HG02884 (cell line): Measurements from ENCODE around the gene FKBP5.
"Not testable (repeated sequence)": the region's sequence is repeated elsewhere in the genome, so short reads cannot be mapped to it uniquely, and the experiment has no call there.

Experiments
- ATAC-seq: cut with Tn5 transposase; IDR thresholded peaks from one replicate; pipeline ENCODE4 v1.9.1; 2021; ENCODE audit warnings: mild to moderate bottlenecking, moderate library complexity; ENCODE audit not compliant: unreplicated experiment

FKBP5 gene

DNA sequence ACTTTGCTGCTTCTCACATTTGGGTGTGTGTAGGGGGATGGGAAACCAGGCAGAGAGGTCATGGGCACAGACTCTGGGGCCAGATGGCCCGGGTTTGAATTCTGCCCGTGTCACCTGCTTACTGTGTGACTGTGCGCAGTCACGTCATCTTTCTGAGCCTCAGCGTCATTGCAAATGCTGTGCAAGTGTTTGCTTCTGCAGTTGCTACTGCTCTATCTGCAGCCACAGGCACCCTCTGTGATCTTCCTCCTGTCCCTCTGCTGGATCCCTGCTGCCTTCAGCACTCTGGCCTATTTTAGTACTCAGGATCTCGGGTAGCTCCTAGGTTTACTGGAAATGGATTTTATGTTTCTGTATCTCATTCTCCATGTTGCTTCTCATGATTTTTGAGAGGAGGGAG is 135.4 kb downstream of the FKBP5 start:
- no peak for ATAC-seq

DNA sequence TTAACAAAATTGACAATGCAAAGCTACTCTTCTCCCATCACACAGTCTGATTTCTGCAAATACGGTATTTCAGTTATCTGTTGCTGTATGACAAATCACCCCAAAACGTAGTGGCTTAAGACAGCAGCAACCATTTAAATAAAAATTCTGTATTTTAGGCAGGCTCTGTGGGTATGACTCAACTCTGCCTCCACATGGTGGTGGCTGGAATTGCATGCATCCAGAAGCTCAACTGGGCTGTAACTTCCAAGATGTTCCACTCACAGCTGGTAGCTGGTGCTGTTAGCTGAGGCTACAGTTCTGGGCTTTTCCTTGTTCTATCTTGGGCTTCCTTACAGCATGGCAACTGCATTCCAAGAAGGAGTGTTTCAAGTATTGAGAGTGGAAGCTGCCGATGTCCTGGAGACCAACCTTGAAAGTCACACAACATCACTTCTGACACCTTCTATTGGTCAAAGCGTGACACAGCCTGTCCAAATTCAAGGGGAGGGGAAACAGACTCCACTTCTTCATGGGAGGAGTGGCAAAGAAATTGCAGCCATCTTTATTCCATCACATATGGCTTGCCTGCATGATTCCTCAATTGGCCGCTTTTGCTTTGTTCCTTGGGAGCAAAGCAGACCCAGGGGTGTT is 136.3 kb downstream of the FKBP5 start:
- ATAC-seq, result no peak

DNA sequence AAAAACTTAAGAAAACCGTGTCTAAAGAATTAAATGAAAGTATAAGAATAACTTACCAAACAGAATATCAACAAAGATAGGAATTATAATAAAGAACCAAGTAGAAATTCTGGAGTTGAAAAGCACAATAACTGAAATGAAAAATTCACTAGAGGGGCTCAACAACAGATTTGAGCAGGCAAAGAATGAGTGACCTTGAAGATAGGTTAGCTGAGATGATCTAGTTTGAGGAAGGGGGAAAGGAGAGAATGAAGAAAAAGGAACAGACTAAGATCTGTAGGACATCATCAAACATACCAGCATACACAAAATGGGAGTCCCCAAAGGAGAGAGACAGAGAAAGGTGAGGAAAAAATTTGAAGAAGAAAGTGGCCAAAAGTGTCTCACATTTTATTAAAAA is 138.3 kb downstream of the FKBP5 start:
- ATAC-seq, result no peak

DNA sequence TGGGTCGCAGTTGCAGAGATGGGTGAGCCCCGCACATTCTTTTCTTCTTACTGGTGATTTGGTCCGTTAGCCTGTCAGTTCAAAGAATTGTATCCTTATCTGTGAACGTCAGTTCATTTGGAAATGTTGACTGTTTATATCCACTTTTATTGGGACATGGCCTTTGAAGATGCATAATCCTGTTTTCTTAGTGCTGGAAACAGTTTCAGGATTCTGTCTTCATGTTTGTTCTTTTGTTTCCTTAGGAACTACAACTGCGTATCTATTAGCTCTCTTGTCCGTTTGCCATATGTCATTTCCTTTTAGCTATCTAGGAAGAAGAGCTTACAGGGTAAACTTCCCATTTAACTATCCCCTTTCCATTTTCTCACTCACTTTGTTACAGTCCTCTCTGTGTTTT is 141.0 kb downstream of the FKBP5 start:
- no peak for ATAC-seq

DNA sequence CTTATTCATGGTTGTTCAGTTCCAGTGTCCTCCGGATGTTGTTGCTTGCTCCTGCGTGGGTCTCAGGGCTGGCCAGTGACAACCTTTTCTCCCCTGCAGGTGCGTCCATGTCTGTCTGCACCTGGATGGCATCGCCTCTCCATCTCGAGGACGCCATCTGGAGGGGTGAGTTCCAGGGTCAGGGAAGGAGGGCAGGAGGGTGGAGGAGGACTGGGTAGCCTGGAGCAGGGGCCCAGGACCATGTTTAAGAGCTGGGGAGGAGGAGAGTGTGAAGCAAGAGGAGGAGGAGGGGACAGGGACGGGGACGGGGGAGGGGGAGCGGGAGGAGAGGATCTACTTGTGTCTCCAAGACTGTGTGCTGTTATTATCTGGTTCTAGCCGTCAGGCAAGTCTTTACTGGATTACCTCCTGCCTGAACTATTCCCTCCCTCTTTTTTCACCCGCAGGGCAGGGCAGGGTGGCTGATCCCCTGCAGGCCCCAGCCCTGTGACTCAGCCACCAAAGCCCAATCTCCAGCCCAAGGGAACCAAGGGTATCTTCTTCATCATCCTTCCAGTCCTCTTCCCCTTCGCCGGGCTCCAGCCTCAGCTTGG is 143.8 kb downstream of the FKBP5 start:
- ATAC-seq, result no peak

DNA sequence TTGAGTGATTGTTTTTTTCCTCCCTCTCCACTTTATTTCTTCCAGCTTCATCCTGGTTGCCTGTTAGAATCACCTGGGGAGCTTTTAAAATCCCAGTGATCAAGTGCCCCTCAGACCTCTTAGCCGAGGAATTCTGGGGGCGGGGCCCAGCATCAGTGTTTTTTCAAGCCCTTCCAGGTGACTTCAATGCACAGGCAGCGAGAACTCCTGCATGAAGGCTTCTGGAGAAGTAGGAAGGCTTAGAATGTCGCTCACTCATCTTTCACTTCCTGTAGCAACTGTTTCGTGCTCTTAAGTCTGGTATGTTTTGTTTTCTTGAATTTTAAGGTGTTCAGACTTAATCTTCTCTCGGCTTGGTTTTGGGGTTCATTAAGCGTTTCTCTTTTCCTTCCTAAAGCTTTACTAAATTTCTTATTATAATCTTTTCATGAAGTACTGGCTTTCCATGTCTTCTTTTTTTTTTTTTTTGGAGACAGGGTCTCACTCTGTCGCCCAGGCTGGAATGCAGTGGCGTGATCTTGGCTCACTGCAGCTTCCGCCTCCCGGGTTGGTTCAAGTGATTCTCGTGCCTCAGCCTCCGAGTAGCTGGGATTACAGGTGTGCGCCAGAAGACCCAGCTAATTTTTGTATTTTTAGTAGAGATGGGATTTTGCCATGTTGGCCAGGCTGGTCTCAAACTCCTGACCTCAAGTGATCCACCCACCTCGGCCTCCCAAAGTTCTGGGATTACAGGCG is 145.1 kb downstream of the FKBP5 start:
- no peak for ATAC-seq

DNA sequence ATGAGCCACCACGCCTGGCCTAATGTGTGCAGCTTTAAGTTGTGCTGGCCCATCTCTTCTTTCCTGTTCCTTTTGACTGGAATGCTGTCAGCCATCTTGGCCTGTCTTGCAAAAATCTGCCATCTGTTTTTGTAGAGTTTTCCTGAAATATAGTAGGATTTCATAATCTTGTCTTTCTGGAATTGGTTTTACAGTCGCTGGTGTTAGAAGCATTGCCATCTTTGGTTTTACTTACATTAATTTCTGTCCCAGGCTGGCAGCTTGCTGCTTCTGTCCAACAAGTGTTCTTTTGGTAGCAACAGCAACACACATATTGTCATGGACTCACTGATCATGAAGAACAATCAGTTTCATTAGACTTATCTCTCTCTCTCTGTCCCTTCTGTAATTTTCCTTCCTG is 146.9 kb downstream of the FKBP5 start:
- no peak for ATAC-seq

DNA sequence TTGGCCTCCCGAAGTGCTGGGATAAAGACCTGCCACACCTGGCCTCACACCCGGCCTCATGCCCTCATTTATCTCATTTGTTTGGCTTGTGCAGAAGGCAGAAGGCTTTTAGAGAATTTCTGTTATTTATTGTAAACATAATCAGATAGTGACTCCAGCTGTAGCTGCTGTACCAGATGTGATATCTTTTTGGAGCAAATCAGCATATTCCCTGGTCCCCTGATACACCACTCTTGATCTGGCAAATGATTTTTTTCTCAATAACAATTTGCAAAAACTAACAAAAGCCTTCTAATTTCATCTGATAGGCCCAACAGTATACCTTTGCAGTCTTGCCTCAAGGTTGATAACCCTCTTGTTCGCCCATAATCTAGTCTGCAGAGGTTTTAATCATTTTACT is 149.5 kb downstream of the FKBP5 start:
- no peak for ATAC-seq

DNA sequence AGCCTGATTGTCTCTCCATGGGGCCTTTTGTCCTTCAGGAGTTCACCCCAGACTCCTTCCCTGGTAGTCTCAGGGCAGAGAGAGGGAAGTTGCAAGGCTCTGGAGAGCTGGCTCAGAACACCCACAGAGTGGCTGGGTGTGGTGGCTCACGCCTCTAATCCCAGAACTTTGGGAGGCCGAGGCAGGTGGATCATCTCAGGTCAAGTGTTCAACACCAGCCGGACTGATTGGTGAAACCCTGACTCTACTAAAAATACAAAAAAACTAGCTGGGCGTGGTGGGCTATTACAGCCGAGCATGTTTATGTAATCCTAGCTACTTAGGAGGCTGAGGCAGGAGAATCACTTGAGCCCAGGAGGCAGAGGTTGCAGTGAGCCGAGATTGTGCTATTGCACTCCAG is 152.9 kb downstream of the FKBP5 start:
- ATAC-seq, result not testable (repeated sequence)

DNA sequence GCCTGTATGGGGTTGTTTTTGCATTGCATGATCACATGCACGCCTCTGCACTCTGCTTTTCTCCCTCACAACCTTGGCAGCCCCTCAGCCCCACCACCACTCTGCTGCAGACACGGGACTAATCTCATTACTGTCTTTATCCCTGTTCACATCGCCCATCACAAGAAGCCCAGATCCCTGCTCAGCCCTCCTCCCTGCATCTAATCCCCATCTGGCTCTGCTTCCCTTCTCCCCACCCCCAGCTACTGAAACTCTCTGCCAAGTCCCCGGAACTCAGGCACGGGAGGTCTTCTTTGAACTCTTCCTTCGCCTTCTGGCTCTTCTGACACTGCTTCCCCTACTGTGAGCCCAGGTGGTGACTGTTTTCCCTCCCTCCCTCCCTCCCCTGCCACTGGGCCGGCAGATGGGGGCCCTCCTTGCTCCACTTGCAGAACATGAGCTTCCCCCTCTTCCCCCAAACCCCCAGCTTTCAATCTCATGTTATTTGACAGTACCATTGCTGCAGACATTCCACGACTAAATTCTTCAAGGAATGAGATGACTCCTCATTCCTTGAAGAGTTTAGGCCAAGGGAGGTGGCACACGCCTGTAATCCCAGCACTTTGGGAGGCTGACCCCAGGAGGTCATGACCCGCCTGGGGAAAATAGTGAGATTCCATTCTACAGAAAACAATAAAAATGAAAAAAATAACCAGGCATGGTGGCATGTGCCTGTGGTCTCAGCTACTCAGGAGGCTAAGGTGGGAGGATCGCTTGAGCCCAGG is 154.1 kb downstream of the FKBP5 start:
- ATAC-seq, result no peak

DNA sequence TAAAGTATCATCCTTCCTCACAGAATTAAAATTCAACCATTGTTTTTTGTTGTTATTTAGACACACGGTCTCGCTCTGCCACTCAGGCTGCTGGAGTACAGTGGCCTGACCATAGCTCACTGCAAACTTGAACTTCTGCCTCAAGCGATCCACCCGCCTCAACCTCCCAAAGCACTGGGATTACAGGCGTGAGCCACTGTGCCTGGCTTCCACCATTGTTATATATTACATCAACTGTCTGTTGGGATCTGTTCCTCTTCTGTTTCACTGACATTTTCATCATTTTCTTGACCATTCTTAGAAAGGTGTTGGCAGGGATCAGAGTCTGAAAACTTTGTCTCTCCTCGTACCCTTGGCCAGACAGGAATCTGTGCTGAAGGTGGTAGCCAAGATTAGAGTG is 154.7 kb downstream of the FKBP5 start:
- ATAC-seq, result no peak

DNA sequence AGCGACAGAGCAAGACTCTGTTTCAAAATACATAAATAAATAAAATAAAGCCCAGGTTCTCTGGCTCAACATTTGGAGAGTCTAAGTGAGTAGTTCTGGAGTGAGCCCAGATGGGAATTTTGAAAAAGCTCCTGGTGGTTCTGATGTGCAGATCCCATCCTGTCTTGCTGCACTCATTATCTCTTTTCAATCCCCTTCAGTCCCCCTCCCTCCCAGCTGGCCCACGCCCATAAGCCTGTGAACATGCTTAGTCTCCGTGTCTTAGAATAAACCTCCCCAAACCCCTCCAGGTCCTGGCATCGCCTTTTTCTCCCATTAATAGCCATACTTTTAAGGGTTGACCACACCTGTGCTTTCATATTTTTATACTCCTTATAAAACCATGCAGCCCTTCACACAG is 156.6 kb downstream of the FKBP5 start:
- ATAC-seq, result no peak

DNA sequence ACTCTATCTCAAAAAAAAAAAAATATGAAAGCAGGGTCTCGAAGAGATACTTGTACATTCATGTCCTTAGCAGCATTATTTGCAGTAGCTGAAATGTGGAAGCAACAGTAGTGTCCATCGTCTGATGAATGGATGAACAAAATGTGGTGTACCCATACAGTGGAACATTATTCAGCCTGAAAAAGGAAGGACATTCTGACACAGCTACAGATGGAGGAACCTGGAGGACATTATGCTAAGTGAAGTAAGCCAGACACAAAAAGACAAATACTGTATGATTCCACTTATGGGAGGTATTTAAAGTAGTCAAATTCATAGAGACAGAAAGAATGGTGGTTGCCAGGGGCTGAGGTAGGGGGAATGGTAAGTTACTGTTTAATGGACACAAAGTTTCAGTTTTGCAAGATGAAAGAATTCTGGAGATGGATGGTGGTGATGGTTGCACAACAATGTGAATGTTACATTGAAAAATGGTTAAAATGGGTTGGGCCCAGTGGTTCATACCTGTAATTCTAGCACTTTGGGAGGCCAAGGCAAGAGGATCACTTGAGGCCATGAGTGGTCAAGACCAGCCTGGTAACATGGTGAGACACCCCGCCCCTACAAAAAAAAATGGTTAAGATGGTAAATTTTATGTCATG is 164.2 kb downstream of the FKBP5 start:
- ATAC-seq, result no peak
